Liver (tissue), 9 donors: ENCODE results near the gene JAGN1. TPM values are rescaled to one million over a fixed set of nuclear protein-coding genes. Genes with fewer than 3 reads are reported as not detected.
"Not testable (repeated sequence)": the region's sequence is repeated elsewhere in the genome, so short reads cannot be mapped to it uniquely, and the experiment has no call there.

Experiments used
- DNase-seq: peaks from one replicate; pipeline ENCODE4 v3.0.0-alpha.2; 2017; ENCODE audit warnings: low spot score
- H3K27ac ChIP-seq, 2 donors: one replicate each; pipeline ENCODE4 v1.7.0; 2013; ENCODE audit warnings: inconsistent platforms in 2 of 2, low read length in 2 of 2, control low read depth in 1 of 2, low read depth in 1 of 2, mild to moderate bottlenecking in 1 of 2
- H3K27me3 ChIP-seq, 4 donors: one replicate each; pipeline versions ENCODE4 v1.6.1 to v1.7.0; 2013; ENCODE audit warnings: low read length in 3 of 4, inconsistent platforms in 1 of 4, mild to moderate bottlenecking in 1 of 4, moderate library complexity in 1 of 4; ENCODE audit not compliant: control insufficient read depth in 4 of 4, insufficient read depth in 4 of 4
- H3K36me3 ChIP-seq, 4 donors: one replicate each; pipeline versions ENCODE4 v1.6.1 to v1.7.0; 2013; ENCODE audit warnings: low read length in 3 of 4, mild to moderate bottlenecking in 3 of 4, low read depth in 1 of 4, moderate library complexity in 1 of 4; ENCODE audit not compliant: control insufficient read depth in 4 of 4, insufficient read depth in 3 of 4
- H3K4me1 ChIP-seq, 4 donors: one replicate each; pipeline versions ENCODE4 v1.6.1 to v1.7.0; 2013; ENCODE audit warnings: low read length in 3 of 4, mild to moderate bottlenecking in 3 of 4, moderate library complexity in 1 of 4; ENCODE audit not compliant: control insufficient read depth in 4 of 4, insufficient read depth in 4 of 4
- H3K4me3 ChIP-seq, 3 donors: one replicate each; pipeline versions ENCODE4 v1.6.1 to v1.7.0; 2013; ENCODE audit warnings: low read length in 3 of 3, control low read depth in 1 of 3, low read depth in 1 of 3, mild to moderate bottlenecking in 1 of 3
- H3K9ac ChIP-seq, 2 donors: one replicate each; pipeline ENCODE4 v1.7.0; 2013; ENCODE audit warnings: low read length in 2 of 2, mild to moderate bottlenecking in 2 of 2, moderate library complexity in 2 of 2, control low read depth in 1 of 2, low read depth in 1 of 2
- H3K9me3 ChIP-seq, 4 donors: one replicate each; pipeline versions ENCODE4 v1.6.1 to v1.7.0; 2013; ENCODE audit warnings: low read length in 3 of 4; ENCODE audit not compliant: control insufficient read depth in 4 of 4
- EGR1 ChIP-seq, 2 donors: IDR thresholded peaks; 2 replicates each; pipeline ENCODE4 v1.6.1; 2016 to 2018; ENCODE audit warnings: antibody characterized with exemption in 2 of 2, low read depth in 2 of 2
- FOXA1 ChIP-seq: IDR thresholded peaks from 2 replicates; pipeline ENCODE4 v1.6.1; 2016; ENCODE audit warnings: antibody characterized with exemption
- FOXA2 ChIP-seq: IDR thresholded peaks from 2 replicates; pipeline ENCODE4 v1.6.1; 2016; ENCODE audit warnings: antibody characterized with exemption
- HNF4A ChIP-seq, 2 donors: conservative IDR thresholded peaks; 2 replicates each; pipeline ENCODE4 v1.6.1; 2016; ENCODE audit warnings: antibody characterized with exemption in 2 of 2, mild to moderate bottlenecking in 2 of 2
- HNF4G ChIP-seq: IDR thresholded peaks from 2 replicates; pipeline ENCODE4 v1.6.1; 2016; ENCODE audit warnings: antibody characterized with exemption
- JUND ChIP-seq, 2 donors: IDR thresholded peaks; 2 replicates each; pipeline ENCODE4 v1.6.1; 2016; ENCODE audit warnings: antibody characterized with exemption in 2 of 2
- RAD21 ChIP-seq, 2 donors: IDR thresholded peaks; 2 replicates each; pipeline ENCODE4 v1.6.1; 2016; ENCODE audit warnings: antibody characterized with exemption in 2 of 2, mild to moderate bottlenecking in 2 of 2
- RXRA ChIP-seq, 2 donors: IDR thresholded peaks; 2 replicates each; pipeline ENCODE4 v1.6.1; 2017 to 2018; ENCODE audit warnings: antibody characterized with exemption in 2 of 2, mild to moderate bottlenecking in 1 of 2
- YY1 ChIP-seq: IDR thresholded peaks from 2 replicates; pipeline ENCODE4 v1.6.1; 2016; ENCODE audit warnings: antibody characterized with exemption, mild to moderate bottlenecking
- WGBS: extraction: QIAGEN DNeasy Blood & Tissue Kit; methylation state at CpG from one replicate; pipeline ENCODE4 v1.1.7; 2013; 5-methylcytosine and 5-hydroxymethylcytosine counted together
- polyA plus RNA-seq, 2 donors: library from polyadenylated mRNA; stranded (reverse) in 1 of 2; unstranded in 1 of 2; fragments of 200-250 nt in 1 of 2; fragments of >200 nt in 1 of 2; fragmentation: Nextera tagmentation in 1 of 2; extraction: Ambion mirVana in 1 of 2; gene quantifications; one replicate each; pipeline versions ENCODE4 v1.2.1 to v1.2.3, GENCODE V29; 2013 to 2015
- total RNA-seq, 2 donors: library from RNA; depleted of rRNA; stranded (reverse); fragments of >200 nt; gene quantifications; one replicate each; pipeline ENCODE4 v1.2.3, GENCODE V29; 2014
- TF ChIP-seq, protein P1 (sequence below): IDR thresholded peaks from 2 replicates; pipeline ENCODE4 v1.6.1; 2016; ENCODE audit warnings: antibody characterized with exemption, mild to moderate bottlenecking
- TF ChIP-seq, protein P2 (sequence below): IDR thresholded peaks from 2 replicates; pipeline ENCODE4 v1.6.1; 2016; ENCODE audit warnings: antibody characterized with exemption
- TF ChIP-seq, protein P3 (sequence below): fragments of 150-350 bp; IDR thresholded peaks from 2 replicates; pipeline ENCODE4 v1.5.1; 2017; ENCODE audit warnings: improper control_type of control experiment, low read depth, low read length; ENCODE audit not compliant: missing input control
- TF ChIP-seq, protein P4 (sequence below): IDR thresholded peaks from 2 replicates; pipeline ENCODE4 v1.6.1; 2016; ENCODE audit warnings: antibody characterized with exemption
- donor health status: healthy.
- donor health status: healthy.
- donor health status: healthy.
- donor health status: healthy.
- donor health status: healthy.

Gene JAGN1
- total and polyA plus RNA-seq, 4 donors, result 18.0 to 46.8 (median 30.6) TPM

DNA sequence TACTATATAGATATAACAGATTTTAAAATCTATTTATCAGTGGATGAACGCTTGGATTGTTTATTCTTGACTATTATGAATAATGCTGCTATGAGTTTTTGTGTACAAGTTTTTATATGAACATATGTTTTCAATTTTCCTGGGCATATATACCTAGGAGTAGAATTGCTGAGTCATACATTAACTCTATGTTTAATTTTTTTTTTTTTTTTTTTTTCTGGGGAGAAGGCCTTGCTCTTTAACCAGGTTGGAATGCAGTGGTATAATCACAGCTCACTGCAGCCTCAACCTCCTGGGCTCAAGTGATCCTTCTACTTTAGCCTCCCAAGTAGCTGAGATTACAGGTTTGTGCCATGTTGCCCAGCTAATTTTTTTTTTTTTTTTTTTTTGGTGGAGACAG, 19.4 kb upstream of the JAGN1 start (continued):
- TF ChIP-seq, protein P1, sequence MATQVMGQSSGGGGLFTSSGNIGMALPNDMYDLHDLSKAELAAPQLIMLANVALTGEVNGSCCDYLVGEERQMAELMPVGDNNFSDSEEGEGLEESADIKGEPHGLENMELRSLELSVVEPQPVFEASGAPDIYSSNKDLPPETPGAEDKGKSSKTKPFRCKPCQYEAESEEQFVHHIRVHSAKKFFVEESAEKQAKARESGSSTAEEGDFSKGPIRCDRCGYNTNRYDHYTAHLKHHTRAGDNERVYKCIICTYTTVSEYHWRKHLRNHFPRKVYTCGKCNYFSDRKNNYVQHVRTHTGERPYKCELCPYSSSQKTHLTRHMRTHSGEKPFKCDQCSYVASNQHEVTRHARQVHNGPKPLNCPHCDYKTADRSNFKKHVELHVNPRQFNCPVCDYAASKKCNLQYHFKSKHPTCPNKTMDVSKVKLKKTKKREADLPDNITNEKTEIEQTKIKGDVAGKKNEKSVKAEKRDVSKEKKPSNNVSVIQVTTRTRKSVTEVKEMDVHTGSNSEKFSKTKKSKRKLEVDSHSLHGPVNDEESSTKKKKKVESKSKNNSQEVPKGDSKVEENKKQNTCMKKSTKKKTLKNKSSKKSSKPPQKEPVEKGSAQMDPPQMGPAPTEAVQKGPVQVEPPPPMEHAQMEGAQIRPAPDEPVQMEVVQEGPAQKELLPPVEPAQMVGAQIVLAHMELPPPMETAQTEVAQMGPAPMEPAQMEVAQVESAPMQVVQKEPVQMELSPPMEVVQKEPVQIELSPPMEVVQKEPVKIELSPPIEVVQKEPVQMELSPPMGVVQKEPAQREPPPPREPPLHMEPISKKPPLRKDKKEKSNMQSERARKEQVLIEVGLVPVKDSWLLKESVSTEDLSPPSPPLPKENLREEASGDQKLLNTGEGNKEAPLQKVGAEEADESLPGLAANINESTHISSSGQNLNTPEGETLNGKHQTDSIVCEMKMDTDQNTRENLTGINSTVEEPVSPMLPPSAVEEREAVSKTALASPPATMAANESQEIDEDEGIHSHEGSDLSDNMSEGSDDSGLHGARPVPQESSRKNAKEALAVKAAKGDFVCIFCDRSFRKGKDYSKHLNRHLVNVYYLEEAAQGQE, result no peak
- TF ChIP-seq, protein P2, sequence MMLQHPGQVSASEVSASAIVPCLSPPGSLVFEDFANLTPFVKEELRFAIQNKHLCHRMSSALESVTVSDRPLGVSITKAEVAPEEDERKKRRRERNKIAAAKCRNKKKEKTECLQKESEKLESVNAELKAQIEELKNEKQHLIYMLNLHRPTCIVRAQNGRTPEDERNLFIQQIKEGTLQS, result no peak
- TF ChIP-seq FOXA1 (no peak), EGR1 (IDR thresholded peaks at IDR 0.05; ENCODE audit: low read depth in 2 of 2) (no peak)

DNA sequence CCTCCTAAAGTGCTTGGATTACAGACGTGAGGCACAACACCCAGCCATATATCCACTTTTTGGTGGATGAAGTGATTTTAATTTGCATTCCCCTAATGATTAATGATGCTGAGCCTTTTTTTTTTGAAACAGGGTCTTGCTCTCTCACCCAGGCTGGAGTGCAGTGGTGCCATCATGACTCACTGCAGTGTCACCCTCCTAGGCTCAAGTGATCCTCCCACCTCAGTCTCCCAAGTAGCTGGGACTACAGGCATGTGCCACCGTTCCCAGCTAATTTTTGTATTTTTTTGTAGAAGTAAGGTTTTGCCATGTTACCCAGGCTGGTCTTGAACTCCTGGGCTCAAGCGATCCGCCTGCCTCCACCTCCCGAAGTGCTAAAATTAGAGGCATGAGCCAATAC, 18.3 kb upstream of the JAGN1 start:
- H3K27ac ChIP-seq, H3K9me3 ChIP-seq, H3K4me3 ChIP-seq, H3K36me3 ChIP-seq, DNase-seq, H3K4me1 ChIP-seq, H3K9ac ChIP-seq, H3K27me3 ChIP-seq: not testable (repeated sequence)
- WGBS, result 95% methylated on average over 5 of the region's 5 CpGs

DNA sequence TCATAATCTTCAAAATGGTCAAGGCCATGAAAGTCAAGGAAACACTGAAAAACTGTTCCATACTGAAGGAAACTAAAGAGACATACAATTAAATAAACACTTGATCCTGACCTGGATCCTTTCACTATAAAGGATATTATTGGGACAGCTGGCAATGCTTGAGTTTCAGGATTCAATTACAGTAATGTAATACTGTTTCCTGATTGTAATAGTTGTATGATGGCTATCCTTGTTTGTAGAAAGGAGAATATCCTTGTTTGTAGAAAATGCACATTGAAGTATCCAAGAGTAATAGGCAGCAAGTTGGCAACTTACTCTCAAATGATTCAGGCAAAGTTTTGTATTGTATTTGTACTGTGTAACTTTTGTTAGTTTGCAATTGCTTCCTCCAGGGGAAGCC, 15.0 kb upstream of the JAGN1 start:
- TF ChIP-seq, protein P1, result no peak
- TF ChIP-seq HNF4G (no peak), YY1 (no peak), FOXA2 (no peak), JUND (IDR thresholded peaks at IDR 0.05) (no peak), RAD21 (IDR thresholded peaks at IDR 0.05) (no peak), FOXA1 (no peak), HNF4A (conservative IDR thresholded peaks at IDR 0.05) (no peak), EGR1 (IDR thresholded peaks at IDR 0.05; ENCODE audit: low read depth in 2 of 2) (no peak), RXRA (IDR thresholded peaks at IDR 0.05) (no peak)
- TF ChIP-seq, protein P2, result no peak
- TF ChIP-seq, protein P3, sequence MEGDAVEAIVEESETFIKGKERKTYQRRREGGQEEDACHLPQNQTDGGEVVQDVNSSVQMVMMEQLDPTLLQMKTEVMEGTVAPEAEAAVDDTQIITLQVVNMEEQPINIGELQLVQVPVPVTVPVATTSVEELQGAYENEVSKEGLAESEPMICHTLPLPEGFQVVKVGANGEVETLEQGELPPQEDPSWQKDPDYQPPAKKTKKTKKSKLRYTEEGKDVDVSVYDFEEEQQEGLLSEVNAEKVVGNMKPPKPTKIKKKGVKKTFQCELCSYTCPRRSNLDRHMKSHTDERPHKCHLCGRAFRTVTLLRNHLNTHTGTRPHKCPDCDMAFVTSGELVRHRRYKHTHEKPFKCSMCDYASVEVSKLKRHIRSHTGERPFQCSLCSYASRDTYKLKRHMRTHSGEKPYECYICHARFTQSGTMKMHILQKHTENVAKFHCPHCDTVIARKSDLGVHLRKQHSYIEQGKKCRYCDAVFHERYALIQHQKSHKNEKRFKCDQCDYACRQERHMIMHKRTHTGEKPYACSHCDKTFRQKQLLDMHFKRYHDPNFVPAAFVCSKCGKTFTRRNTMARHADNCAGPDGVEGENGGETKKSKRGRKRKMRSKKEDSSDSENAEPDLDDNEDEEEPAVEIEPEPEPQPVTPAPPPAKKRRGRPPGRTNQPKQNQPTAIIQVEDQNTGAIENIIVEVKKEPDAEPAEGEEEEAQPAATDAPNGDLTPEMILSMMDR, result no peak
- TF ChIP-seq, protein P4, sequence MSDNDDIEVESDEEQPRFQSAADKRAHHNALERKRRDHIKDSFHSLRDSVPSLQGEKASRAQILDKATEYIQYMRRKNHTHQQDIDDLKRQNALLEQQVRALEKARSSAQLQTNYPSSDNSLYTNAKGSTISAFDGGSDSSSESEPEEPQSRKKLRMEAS, result no peak
- Histone ChIP-seq H3K27ac (no peak overlapping the region), H3K4me3 (no peak overlapping the region), H3K9ac (no peak overlapping the region), H3K36me3 (no peaks in the 10 kb centered on the region), H3K4me1 (peaks cover 0 to 6% (median 2%) of the 10 kb centered on the region in 4 donors), H3K9me3 (no peaks in the 10 kb centered on the region), H3K27me3 (no peaks in the 10 kb centered on the region)
- DNase-seq, result no peak

DNA sequence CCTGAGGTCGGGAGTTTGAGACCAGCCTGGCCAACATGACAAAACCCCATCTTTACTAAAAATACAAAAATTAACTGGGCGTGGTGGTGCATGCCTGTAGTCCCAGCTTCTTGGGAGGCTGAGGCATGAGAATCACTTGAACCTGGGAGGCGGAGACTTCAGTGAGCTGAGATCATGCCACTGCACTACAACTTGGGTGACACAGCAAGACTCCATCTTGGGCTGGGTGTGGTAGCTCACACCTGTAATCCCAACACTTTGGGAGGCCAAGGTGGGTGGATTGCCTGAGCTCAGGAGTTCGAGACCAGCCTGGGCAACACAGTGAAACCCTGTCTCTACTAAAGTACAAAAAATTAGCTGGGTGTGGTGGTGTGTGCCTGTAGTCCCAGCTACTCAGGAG, 14.2 kb upstream of the JAGN1 start:
- 93% methylated on average over 4 of the region's 4 CpGs for WGBS
- not testable (repeated sequence) for H3K27me3 ChIP-seq, H3K9ac ChIP-seq, H3K36me3 ChIP-seq, DNase-seq, H3K4me3 ChIP-seq, H3K27ac ChIP-seq, H3K9me3 ChIP-seq, H3K4me1 ChIP-seq
